ENCODE measurements around the gene CYP4F8.
"Not testable (repeated sequence)": the region's sequence is repeated elsewhere in the genome, so short reads cannot be mapped to it uniquely, and the experiment has no call there.

The CYP4F8 gene

GRCh38 chr19:15644066-15644741 is 29.2 kb downstream of the CYP4F8 start:
- H3K27ac ChIP-seq = no peak overlapping the region
- no peak for TF ChIP-seq CTCF (conservative IDR thresholded peaks at IDR 0.05)
- no peak for TF ChIP-seq ZFX (IDR thresholded peaks at IDR 0.05)

GRCh38 chr19:15644816-15645215 is 29.8 kb downstream of the CYP4F8 start:
- TF ChIP-seq ZFX (IDR thresholded peaks at IDR 0.05) (no peak), CTCF (conservative IDR thresholded peaks at IDR 0.05) (no peak)
- H3K27ac ChIP-seq = no peak overlapping the region

- no peak for TF ChIP-seq ZFX (IDR thresholded peaks at IDR 0.05)
- TF ChIP-seq CTCF (conservative IDR thresholded peaks at IDR 0.05) = no peak
- H3K27ac ChIP-seq = no peak overlapping the region
Observed at GRCh38 chr19:15649526-15649925, 34.5 kb downstream of the CYP4F8 start.

DNA sequence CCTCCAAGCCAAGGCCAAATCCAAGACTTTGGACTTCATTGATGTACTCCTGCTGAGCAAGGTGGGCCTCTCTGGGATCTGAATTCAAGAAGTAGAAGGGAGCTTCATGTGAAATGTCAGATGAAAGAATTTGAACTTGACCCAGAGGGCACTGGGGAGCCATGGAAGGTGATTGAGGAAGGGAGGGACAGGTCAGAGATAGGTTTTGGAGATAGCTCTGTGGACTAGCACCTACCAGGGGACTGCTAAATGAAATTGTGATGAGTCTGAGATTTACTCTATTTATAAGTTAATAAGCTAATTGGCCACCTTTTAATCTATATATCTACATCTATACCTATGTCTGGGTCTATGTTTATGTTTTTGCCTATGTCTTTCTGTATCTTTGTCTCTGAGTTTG is 35.1 kb downstream of the CYP4F8 start:
- not testable (repeated sequence) for H3K27ac ChIP-seq

- H3K27ac ChIP-seq = no peak overlapping the region
- no peak for TF ChIP-seq CTCF (conservative IDR thresholded peaks at IDR 0.05)
- no peak for TF ChIP-seq ZFX (IDR thresholded peaks at IDR 0.05)
Observed at GRCh38 chr19:15651791-15652190, 36.8 kb downstream of the CYP4F8 start.

DNA sequence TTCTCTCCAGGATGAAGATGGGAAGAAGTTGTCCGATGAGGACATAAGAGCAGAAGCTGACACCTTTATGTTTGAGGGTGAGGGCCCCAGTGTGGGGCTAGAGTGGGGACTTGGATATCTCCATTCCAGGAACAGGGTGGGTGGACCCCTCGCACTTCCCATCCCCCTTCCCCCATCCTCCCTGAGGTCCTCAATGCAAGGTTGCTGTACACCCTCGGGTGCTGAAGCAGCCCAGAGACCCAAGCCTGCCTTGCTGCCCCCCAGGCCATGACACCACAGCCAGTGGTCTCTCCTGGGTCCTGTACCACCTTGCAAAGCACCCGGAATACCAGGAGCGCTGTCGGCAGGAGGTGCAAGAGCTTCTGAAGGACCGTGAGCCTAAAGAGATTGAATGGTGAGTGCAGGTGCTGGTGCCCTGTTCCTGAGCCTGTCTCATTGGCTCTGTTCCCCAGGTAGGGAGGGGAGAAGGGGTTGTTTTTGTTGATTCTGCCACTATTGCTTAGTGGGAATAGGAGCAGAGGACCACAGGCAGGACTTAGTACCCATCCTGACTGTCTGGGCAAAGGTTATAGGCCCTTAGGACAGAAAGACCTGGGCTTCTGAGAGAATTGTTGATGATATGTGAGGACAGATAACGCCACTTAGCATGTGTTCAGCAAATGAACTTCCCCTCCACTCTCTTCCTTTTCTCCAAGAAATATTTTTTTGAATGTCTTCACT is 37.7 kb downstream of the CYP4F8 start:
- no peak overlapping the region for H3K27ac ChIP-seq
- no peak for TF ChIP-seq ZFX (IDR thresholded peaks at IDR 0.05)
- no peak for TF ChIP-seq CTCF (conservative IDR thresholded peaks at IDR 0.05)

- TF ChIP-seq CTCF (conservative IDR thresholded peaks at IDR 0.05) = no peak
- TF ChIP-seq ZFX (IDR thresholded peaks at IDR 0.05) = no peak
- H3K27ac ChIP-seq = no peak overlapping the region
Observed at GRCh38 chr19:15656467-15656866, 41.4 kb downstream of the CYP4F8 start.

- no peak for TF ChIP-seq ZFX (IDR thresholded peaks at IDR 0.05)
- TF ChIP-seq CTCF (conservative IDR thresholded peaks at IDR 0.05) = no peak
Observed at GRCh38 chr19:15663247-15663646, 48.2 kb downstream of the CYP4F8 start.

More at GRCh38 chr19:15663247-15663646, 48.2 kb downstream of the CYP4F8 start:
- no peak overlapping the region for H3K27ac ChIP-seq

All from C4-2B (cell line).